MM.1S (cell line): ENCODE results near the gene CHST6.

Experiments used
- EZH2 ChIP-seq: fragments of 300-600 bp; sonication (generic); optimal IDR thresholded peaks from 2 replicates; pipeline ENCODE3; 2017; ENCODE audit warnings: low read depth, mild to moderate bottlenecking, antibody characterized with exemption, low read length, mixed read lengths
- EZH2phosphoT487 ChIP-seq: fragments of 300-600 bp; sonication (generic); IDR thresholded peaks from 2 replicates; pipeline ENCODE4 v1.6.1; 2018; ENCODE audit warnings: antibody characterized with exemption, low read length
- TF ChIP-seq, protein P1 (sequence below): fragments of 300-600 bp; sonication (generic); IDR thresholded peaks from 2 replicates; pipeline ENCODE4 v1.5.1; 2016; ENCODE audit warnings: antibody characterized with exemption, low read length, mixed read lengths

DNA sequence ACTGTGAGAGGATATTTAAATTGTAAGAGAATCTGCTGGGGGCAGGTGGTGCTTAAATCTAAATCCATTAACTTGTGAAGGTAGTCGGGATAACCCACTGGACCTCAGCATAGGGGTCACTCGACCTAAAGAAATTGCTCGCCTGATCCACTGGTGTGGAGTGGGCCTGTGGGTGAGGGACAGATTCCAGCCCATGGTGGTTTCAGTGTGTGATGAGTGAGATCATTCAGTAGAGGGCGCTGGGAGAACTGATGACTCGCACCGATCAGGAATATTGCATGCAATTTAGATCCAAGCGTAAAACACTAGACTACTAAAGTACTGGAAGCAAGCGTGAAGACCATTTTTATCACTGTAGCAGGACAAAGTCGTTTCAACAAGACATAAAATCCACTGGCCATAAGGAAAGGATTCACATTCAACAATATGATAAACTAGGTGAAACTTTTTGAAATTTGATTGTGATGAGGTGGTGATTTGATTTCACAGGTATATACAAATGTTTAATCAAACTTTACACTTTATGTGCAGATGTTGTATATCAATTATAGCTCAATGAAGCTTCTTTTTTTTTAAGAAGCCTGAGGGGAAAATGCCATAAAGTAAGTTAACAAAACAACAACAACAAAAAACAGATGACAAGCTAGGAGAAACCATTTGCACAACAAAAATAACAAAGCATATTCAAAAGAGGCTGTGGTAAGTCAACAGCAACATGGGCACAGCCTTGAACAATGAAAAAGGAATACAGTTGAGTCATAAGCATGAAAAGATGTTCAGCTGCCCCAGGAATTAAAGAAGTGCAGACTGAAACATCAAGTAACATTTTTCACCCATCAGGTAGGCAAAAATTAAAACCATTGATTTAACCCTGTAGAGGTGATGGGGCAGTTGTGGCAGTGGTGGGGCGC, 23.3 kb downstream of the CHST6 start:
- TF ChIP-seq, protein P1, sequence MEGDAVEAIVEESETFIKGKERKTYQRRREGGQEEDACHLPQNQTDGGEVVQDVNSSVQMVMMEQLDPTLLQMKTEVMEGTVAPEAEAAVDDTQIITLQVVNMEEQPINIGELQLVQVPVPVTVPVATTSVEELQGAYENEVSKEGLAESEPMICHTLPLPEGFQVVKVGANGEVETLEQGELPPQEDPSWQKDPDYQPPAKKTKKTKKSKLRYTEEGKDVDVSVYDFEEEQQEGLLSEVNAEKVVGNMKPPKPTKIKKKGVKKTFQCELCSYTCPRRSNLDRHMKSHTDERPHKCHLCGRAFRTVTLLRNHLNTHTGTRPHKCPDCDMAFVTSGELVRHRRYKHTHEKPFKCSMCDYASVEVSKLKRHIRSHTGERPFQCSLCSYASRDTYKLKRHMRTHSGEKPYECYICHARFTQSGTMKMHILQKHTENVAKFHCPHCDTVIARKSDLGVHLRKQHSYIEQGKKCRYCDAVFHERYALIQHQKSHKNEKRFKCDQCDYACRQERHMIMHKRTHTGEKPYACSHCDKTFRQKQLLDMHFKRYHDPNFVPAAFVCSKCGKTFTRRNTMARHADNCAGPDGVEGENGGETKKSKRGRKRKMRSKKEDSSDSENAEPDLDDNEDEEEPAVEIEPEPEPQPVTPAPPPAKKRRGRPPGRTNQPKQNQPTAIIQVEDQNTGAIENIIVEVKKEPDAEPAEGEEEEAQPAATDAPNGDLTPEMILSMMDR: peak; percentile 54
- TF ChIP-seq EZH2 (no peak), EZH2phosphoT487 (no peak)
